ENCODE measurements around the gene VLDLR.
A peak's percentile ranks its signal among the peaks of the same experiment; 100 is the strongest.

The VLDLR gene

GRCh38 chr9:2622461-2623287 is 1.1 kb downstream of the VLDLR start:
- DNase-seq: peak in 1 of 2 donors; percentile 50

GRCh38 chr9:2623288-2624050 is 1.9 kb downstream of the VLDLR start:
- peak; percentile 57 to 81 for DNase-seq

- no peak for DNase-seq
These were observed 2.6 kb downstream of the VLDLR start for GRCh38 chr9:2624051-2624682.

GRCh38 chr9:2625427-2625826 is 3.8 kb downstream of the VLDLR start:
- DNase-seq: no peak

- DNase-seq: no peak
These were observed 7.3 kb downstream of the VLDLR start for GRCh38 chr9:2628919-2629318.

GRCh38 chr9:2630158-2630557 is 8.6 kb downstream of the VLDLR start:
- DNase-seq: no peak

- no peak for DNase-seq
These were observed 9.7 kb downstream of the VLDLR start for GRCh38 chr9:2631263-2631662.

- DNase-seq: peak; percentile 58 to 68
These were observed 12.6 kb downstream of the VLDLR start for GRCh38 chr9:2634153-2634552.

- DNase-seq: no peak
These were observed 13.2 kb downstream of the VLDLR start for GRCh38 chr9:2634818-2635217.

- no peak for DNase-seq
These were observed 14.3 kb downstream of the VLDLR start for GRCh38 chr9:2635922-2636321.

- DNase-seq: no peak
These were observed 15.8 kb downstream of the VLDLR start for GRCh38 chr9:2637390-2637789.

GRCh38 chr9:2638871-2639673 is 17.5 kb downstream of the VLDLR start:
- no peak for DNase-seq

- no peak for DNase-seq
These were observed 18.2 kb downstream of the VLDLR start for GRCh38 chr9:2639786-2640185.

- no peak for DNase-seq
These were observed 19.0 kb downstream of the VLDLR start for GRCh38 chr9:2640570-2640969.

- no peak for DNase-seq
These were observed 19.4 kb downstream of the VLDLR start for GRCh38 chr9:2641033-2641432.

- DNase-seq: no peak
These were observed 20.5 kb downstream of the VLDLR start for GRCh38 chr9:2642068-2642467.

GRCh38 chr9:2645569-2645968 is 24.0 kb downstream of the VLDLR start:
- no peak for DNase-seq

GRCh38 chr9:2655411-2655901 is 33.9 kb downstream of the VLDLR start:
- no peak for DNase-seq

- no peak for DNase-seq
These were observed 35.8 kb downstream of the VLDLR start for GRCh38 chr9:2657427-2657826.

- peak; percentile 43 to 55 for DNase-seq
These were observed 40.9 kb downstream of the VLDLR start for GRCh38 chr9:2662496-2662895.

GRCh38 chr9:2663461-2664173 is 42.0 kb downstream of the VLDLR start:
- no peak for DNase-seq
